ENCODE data around the gene XPO1.
"Not testable (repeated sequence)": the region's sequence is repeated elsewhere in the genome, so short reads cannot be mapped to it uniquely, and the experiment has no call there.

XPO1 gene

DNA sequence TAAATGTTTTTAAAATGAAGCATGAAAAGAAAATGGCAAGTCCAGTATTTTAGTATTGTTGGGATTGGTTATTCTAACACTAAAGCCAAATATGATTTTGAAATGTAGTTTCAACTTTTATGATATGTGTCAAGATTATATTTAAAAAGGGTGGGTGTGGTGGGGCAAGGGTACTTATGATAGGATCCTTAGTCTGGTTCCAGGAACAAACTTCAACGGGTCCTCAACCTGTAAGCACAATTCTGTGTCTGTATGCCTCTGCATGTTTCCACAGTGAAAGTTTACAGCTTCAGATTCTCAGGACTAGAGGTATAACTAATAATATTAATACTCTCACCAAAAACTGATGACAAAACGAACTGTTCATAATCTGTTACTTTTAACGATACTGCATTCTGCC is 73.1 kb downstream of the XPO1 start:
- DNase-seq = no peak

DNA sequence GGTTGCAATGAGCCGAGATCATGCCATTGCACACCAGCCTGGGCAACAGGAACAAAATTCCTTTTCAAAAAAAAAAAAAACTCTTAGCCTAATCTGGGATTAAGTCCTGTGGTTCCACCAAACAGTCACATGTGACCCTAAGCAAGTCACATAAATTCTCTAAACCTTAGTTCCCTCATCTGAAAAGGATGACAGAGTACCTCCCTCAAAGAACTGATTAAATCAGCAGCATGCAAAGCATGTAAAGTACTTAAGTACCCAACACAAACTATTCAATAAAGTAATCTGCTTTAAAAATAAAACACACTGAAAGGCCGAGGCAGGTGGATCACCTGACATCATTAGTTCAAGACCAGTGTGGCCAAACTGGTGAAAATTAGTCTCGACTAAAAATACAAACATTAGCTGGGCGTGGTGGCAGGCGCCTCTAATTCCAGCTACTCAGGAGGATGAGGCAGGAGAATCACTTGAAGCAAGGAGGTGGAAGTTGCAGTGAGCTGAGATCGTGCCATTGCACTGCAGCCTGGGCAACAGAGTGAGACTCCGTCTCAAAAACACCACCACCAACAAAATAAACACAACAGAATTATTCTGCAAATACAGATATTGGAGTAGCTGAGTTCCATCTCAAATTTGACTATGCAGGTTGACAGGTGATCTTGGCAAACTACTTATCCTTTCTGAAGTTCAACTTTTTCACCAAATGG is 74.2 kb downstream of the XPO1 start:
- DNase-seq = no peak

DNA sequence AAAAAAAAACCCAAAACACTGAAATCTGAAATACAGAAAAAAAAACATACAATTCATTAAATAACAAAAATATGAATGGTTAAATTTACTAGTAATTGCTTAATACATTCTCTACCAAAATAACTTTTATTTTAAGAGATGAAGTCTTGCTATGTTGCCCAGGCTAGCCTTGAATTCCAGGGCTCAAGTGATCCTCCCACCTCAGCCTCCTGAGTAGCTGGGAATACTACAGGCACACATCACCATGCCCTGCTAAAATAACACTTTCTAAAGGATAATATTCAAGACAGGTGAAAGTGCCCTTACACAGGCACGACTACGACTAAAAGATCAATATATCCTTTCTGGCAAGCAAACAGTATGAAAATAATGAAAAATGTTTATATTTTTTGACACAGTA is 76.8 kb downstream of the XPO1 start:
- no peak for DNase-seq

DNA sequence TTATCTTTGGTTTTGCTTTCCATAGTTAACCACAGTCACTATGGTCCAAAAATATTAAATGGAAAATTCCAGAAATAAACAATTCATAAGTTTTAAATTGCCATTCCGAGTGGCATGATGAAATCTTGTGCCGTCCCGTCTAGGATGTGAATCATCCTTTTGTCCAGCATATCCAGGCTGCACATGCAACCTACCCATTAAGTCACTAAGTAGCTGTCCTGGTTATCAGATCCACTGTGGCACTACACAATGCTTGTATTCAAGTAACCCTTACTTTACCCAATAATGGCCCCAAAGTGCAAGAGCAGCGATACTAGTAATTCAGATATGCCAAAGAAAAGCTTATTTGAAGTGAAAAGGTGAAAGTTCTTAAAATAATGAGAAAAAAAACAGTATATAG is 78.0 kb downstream of the XPO1 start:
- no peak for DNase-seq

DNA sequence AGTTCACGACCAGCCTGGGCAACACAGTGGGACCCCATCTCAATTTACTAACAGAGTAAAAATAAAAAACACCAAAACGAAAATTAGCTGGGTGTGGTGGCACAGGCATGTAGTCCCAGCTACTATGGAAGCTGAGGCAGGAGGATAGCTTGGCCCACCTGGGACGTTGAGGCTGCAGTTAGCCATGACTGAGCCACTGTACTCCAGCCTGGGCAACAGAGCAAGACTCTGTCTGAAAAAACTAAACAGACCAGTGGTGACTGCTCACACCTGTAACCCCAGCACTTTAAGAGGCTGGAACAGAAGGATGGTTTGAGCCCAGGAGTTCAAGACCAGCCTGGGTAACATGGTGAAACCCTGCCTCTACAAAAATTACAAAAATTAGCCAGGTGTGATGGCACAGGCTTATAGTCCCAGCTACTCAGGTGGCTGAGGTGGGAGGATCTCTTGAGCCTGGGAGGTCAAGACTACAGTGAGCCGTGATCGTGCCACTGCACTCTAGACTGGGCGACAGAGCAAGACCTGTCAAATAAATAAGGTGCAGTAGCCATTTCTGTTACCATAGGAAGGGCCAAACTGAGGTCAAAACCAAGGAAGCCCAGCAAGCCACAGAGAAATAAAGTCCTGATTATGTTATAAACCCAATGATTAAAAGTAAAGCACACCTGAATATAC is 81.3 kb downstream of the XPO1 start:
- DNase-seq = no peak

DNA sequence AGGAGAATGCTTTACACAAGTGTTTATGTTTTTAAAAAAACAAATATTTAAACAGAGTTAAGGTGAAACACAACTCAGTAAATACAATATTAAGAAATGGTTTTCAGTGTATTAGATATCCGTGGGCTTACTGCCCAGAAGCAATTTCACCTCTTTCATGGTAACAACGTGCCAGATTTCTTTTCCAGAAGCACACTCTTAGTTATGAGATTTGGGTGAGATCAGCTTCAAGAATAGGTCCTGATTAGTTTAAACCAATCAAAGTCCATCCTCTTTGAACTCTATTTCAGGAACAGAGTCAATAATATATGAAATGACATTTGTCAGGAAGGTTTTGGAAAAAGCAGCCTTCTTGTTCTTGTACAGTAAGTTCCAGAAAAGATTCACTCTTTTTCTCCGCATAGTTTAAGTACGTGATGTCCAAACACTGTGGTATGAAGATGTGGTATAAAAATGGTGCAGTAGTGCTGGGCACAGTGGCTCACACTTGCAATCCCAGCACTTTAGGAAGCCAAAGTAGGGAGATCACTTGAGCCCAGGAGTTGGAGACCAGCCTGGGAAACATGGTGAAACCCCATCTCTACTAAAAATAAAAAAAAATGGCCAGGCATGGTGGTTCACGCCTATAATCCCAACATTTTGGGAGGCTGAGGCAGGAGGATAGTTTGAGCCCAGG is 81.9 kb downstream of the XPO1 start:
- no peak for DNase-seq

DNA sequence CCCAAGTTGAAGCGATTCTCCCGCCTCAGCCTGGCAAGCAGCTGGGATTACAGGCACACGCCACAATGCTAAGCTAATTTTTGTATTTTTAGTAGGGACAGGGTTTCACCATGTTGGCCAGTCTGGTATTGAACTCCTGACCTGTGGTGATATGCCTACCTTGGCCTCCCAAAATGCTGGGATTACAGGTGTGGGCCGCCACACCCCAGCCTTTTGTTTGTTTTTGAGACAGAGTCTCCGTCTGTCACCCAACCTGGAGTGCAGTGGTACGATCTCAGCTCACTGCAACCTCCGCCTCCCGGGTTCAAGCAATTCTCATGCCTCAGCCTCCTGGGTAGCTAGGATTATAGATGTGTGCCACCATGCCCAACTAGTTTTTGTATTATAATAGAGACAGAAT is 83.2 kb downstream of the XPO1 start:
- not testable (repeated sequence) for DNase-seq

DNA sequence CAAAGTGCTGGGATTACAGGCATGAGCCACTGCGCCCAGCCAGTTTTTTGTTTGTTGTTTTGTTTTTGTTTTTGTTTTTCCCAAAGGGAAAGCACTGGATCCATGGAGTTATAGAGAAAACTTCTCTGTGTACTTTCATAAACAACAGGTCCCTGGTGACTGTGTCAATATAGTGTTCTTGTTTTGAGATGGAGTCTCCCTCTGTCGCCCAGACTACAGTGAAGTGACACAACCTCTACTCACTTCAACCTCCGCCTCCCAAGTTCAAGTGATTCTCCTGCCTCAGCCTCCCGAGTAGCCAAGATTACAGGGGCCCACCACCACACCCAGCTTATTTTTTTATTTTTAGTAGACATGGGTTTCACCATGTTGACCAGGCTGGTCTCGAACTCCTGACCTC is 83.8 kb downstream of the XPO1 start:
- DNase-seq = no peak

DNA sequence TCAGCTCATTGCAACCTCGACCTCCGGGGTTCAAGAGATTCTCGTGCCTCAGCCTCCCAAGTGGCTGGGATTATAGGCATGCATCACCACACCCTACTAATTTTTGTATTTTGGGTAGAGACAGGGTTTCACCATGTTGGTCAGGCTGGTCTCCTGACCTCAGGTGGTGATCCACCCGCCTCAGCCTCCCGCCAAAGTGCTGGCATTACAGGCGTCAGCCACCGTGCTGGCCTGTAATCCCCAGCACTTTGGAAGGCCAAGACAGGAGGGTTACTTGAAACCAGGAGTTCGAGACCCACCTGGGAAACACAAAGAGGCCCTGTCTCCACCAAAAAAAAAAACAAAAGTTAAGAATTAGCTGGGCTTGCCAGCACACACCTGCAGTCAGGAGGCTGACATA is 85.8 kb downstream of the XPO1 start:
- DNase-seq = no peak

DNA sequence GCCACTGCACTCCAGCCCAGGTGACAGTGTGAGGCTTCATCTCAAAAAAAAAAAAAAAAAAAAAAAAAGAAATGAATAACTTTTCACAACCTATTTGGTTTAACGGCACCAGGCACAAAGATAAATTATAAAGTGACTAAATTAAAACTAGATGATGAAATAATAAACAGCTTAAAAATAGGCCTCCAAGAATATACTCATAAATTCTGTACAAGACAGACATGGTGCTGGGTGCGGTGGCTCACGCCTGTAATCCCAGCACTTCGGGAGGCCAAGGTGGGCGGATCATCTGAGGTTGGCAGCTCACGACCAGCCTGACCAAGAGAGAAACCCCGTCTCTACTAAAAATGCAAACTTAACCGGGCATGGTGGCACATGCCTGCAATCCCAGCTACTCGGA is 87.0 kb downstream of the XPO1 start:
- no peak for DNase-seq

DNA sequence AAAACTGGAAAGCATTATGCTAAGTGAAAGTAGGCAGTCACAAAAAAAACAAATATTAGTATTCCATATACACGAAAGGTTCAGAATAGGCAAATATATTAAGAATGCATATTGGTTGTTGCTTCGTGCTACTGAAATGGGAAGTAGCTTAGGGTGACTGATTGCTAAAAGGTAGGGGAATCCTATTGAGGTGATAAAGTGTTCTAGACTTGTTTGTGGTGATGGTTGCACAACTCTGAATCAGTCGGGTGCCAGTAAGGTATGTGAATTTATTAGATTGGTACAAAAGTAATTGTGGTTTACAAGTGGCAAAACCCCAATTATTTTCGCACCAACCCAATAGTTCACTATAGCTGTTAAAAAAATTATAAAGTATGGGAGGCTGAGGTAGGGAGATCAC is 88.0 kb downstream of the XPO1 start:
- no peak for DNase-seq

DNA sequence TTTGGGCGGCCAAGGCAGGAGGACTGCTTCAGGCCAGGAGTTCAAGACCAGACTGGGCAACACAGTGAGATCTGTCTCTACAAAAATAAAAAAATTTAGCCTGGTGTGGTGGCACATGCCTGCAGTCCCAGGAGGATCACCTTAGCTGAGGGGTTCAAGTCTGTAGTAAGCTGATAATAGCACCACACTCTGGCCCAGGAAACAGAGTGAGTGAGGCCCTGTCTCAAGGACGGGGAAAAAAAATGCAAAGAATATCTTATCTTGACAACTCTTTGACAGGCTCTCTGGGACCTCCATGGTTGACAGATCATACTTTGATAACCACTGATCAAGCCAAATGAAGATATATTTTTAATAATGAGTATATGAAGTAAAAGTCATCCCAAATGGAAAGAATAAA is 89.9 kb downstream of the XPO1 start:
- no peak for DNase-seq

DNA sequence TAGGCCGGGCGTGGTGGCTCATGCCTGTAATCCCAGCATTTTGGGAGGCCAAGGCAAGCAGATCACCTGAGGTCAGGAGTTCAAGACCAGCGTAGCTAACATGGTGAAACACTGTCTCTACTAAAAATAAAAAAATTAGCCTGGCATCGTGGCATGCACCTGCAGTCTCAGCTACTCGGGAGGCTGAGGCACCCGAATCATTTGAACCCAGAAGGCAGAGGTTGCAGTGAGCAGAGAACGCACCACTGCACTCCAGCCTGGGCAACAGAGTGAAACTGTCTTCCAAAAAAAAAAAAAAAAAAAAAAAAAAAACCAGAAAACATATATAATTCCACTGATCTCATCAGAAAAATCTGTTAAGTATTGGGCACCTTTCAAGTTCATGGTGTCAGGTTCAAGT is 91.2 kb downstream of the XPO1 start:
- DNase-seq = not testable (repeated sequence)

DNA sequence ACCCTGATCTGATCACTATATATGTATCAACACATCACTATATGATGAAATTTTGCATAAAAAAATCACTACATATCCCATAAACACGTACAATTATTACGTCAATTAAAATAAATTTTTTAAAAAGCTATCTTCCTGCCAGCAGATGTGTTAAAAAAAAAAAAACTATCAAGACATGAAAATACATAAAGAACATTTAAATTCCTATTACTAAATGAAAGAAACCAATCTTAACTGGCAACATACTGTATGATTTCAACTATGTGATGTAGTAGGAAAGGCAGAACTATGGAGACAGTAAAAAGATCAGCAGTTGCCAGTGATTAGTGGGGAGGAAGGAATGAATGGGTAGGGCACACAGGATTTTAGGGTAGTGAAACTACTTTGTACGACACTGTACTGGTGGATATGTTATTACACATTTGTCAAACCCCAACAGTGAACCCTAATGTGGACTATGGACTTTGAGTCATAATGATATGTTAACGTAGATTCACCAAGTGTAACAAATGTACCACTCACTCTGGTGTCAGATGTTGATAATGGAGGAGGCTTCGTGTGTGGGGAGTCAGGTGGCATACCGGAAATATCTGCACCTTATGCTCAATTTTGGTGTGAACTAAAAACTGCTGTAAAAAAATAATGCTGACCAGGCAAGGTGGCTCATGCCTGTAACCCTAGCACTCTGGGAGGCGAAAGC is 94.7 kb downstream of the XPO1 start:
- no peak for DNase-seq

DNA sequence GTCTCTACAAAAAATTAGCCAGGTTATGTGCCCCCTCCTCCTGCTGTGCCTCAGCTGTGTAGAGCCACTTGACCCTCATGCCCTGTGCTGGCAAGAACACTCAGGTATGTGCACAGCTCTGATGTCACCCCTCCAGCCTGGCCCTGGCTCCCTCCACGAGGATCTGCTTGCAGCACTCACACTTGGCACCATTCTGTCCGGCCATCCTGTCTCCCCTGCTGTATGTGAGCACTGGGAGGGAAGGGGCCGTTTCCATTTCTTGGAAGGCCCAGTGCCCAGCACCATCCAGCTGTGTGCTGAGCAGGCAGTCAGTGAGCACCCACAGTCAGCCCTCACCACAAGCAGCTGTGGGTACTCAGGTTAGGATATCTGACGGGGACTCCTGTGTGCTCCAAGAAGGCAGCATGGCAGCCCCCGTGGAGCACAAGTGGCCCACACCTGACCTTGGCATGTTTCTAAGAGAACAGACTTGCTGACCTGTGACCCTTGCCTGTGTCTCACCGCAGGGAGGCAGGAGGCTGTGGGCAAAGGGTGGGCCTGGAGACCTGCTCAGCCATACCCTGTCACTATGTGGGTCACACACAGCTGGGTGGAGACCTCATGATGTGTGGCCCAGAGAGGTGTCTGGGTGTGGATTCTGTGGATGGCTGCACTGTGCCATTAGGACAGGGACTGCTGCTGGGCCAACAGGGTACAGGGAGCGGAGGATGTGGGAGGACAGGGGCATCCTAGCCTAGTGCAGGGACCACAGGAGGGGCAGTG is 98.7 kb downstream of the XPO1 start:
- DNase-seq = peak; percentile 19

DNA sequence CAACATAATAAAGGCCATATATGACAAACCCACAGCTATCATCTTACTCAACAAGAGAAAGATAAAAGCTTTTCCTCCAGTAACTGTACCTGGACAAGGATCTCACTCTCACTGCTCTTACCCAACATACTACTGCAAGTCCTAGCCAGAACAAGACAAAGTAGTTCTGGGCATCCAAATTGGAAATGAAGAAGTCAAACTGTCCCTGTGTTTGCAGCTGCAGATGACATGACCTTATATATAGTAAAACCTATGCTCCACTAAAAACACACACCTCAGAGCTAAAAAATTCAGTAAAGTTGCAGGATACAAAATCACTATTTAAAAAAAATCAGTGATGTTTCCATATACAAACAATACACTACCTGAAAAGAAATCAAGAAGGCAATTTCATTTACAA is 99.5 kb downstream of the XPO1 start:
- no peak for DNase-seq

DNA sequence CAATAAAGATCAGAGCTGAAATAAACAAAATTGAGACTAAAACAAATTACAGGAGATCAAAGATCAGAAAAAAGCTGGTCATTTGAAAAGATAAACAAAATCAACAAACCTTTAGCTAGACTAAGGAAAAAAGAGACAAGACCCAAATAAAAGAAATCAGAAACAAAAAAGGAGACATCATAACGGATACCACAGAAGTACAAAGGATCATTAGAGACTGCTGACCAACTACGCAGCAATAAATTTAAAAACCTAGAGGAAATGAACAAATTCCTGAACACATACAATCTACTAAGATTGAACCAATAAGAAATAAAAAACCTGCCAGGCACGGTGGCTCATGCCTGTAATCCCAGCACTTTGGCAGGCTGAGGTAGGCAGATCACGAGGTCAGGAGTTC is 101.0 kb downstream of the XPO1 start:
- no peak for DNase-seq

DNA sequence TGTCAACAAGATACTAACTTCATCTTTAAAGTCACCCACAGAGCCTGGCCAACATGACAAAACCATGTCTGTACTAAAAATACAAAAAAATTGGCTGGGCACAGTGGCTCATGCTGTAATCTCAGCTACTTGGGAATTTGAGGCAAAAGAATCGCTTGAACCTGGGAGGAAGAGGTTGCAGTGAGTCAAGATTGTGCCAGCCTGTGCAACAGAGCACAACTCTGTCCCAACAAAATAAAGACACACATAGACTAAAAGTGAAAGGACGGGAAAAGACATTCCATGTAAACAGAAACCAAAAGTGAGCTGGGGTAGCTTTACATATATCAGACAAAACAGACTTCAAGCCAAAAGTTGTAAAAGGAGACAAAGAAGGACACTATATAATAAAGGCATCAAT is 102.1 kb downstream of the XPO1 start:
- DNase-seq = no peak

DNA sequence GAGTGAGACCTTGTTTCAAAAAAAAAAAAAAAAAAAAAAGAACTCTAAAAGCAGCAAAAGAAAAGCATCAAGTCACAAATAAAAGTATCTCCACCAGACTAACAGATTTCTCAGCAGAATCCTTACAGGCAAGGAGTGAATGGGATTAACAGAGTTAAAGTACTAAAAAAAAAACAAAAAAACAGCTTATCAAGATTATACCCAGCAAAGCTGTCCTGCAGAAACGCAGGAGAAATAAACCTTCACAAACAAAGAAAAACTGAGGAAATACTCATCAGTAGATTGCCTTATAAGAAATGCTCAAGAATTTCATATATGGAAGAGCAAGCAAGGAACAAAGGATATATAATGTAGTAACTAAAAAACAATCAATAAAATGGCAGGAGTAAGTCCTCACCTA is 102.9 kb downstream of the XPO1 start:
- no peak for DNase-seq

DNA sequence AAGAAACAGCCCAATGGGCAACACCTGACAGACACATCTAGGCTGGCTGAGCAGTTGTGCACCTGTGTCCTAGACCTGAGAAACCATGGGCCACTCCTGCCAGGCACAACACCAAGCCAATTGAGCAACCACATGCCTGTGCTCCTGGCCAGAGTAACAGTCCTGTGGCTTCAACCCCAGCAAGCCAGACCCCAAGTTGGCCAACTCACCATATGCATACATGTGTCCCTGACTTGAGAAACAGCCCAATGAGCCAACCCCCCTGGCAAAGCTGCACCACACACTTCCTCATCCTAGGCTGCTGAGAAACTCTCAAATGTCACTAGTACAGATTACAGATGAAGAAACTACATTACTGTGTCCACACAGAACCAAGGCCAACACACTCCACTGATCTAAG is 103.8 kb downstream of the XPO1 start:
- DNase-seq = no peak

DNA sequence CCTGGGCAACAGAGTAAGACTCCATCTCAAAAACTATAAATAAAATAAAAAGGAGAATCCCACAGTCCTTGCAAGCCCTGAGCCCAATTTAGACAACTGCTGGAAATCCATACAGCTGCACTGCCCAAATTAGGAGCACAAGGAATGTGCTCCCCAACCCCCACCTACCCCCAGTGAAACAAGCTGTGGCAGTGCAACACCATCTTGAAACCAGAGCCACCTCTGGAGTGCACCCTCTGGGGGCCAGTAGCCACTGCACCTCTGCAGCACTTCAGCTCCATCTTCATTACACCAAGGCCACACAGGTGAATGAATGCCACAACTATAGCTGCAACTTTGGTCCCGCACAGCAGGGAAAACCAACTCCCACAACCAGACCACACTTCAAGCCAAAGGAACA is 104.5 kb downstream of the XPO1 start:
- no peak for DNase-seq

DNA sequence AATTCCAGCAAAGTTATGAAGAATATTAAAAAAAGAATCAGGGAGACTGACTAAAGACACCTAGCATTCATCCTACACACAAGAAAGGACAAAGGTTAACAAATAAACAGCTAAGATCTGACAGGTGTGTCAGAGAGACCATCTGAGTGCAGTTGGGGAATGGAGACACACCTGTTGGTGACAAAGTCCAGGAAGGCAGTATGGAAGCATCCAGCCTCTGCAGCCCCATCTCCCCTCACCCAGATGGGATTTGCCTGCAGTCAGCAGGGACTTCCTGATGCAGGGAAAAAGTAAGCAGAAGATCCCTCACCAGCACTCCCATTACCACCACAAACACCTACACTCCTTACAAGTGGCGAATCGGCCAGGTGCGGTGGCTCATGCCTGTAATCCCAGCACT is 105.2 kb downstream of the XPO1 start:
- no peak for DNase-seq

DNA sequence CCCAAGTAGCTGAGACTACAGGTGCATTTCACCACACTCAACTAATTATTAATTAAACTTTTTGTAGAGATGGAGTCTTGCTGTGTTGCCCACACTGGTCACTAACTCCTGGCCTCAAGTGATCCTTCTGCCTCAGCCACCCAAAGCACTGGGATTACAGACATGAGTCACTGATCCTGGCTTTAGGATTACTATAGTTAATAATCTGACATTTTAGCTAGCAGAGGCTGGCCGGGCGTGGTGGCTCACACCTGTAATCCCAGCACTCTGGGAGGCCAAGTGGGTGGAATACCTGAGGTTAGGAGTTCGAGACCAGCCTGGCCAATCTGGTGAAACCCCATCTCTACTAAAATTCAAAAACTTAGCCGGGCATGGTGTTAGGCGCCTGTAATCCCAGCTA is 106.8 kb downstream of the XPO1 start:
- no peak for DNase-seq

All from NCI-H510A treated with DMSO at 0.1 percent for 48 hours (cell line).